ENCODE results near the gene SSBP4.

The SSBP4 gene

GRCh38 chr19:18438331-18439024 is 19.3 kb downstream of the SSBP4 start:
- Mint-ChIP-seq H3K4me3 (no peak overlapping the region), H3K4me1 (ENCODE audit: low read depth) (peaks cover 36% of the 10 kb centered on the region), H3K27me3 (no peaks in the 10 kb centered on the region), H3K27ac (no peak overlapping the region), H3K36me3 (ENCODE audit: low read depth) (peaks cover 30% of the 10 kb centered on the region), H3K9me3 (peaks cover 2% of the 10 kb centered on the region)
- DNase-seq, result no peak

DNA sequence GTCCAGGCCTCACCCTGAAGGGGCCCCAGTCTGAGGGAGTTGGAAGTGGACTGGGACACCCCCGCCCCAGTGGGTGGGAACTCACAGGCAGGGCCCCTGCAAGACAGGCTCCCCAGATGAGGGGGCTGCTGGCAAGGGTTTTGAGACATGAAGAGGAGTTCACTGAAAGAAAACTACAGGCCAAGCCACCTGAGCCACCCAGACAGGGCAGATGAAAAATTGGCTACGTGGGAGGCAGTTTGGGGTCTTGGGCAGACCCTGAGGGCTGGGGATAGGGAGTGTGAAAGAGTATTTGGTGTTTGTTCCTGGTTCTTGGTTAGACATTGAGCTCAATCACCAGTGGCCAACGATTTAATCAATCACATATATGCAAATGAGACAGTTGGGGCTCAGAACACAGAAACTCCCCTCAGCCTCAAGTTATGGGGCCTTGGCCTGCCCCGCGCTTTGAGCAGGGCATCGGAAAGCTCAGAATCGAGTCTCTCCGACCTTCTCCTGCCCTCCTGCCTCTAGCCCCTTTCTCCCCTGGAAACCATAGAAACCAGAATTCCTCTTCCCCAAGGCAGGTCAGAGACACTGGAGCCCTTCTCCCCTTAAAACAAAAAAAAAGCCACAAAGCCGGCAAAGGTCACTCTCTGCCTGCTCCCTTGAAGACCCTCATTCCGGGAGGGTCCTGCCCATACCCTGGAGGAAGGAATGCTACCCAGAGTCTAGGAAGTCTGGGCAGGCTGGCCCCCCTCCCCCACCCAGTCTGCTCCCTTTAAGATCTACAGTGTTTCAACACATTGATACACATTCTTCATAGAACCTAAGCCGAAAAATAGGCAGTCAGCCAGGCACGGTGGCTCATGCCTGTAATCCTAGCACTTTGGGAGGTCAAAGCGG is 20.1 kb downstream of the SSBP4 start:
- peaks cover 2% of the 10 kb centered on the region for H3K9me3 Mint-ChIP-seq
- H3K36me3 Mint-ChIP-seq (ENCODE audit: low read depth), result peaks cover 35% of the 10 kb centered on the region
- DNase-seq, result no peak
- H3K27ac Mint-ChIP-seq, result peak overlapping the region; percentile 44
- peaks cover 33% of the 10 kb centered on the region for H3K4me1 Mint-ChIP-seq (ENCODE audit: low read depth)
- H3K4me3 Mint-ChIP-seq, result no peak overlapping the region
- no peaks in the 10 kb centered on the region for H3K27me3 Mint-ChIP-seq

- no peaks in the 10 kb centered on the region for H3K27me3 Mint-ChIP-seq
- peaks cover 29% of the 10 kb centered on the region for H3K4me1 Mint-ChIP-seq (ENCODE audit: low read depth)
- no peak overlapping the region for H3K4me3 Mint-ChIP-seq
- H3K27ac Mint-ChIP-seq, result no peak overlapping the region
- H3K36me3 Mint-ChIP-seq (ENCODE audit: low read depth), result peaks cover 34% of the 10 kb centered on the region
- DNase-seq, result no peak
- peaks cover 2% of the 10 kb centered on the region for H3K9me3 Mint-ChIP-seq
Observed at GRCh38 chr19:18439910-18440237, 20.7 kb downstream of the SSBP4 start.

GRCh38 chr19:18440415-18440877 is 21.2 kb downstream of the SSBP4 start:
- no peak for DNase-seq
- Mint-ChIP-seq H3K4me1 (ENCODE audit: low read depth) (peaks cover 29% of the 10 kb centered on the region), H3K27ac (peak overlapping the region; percentile 50), H3K27me3 (no peaks in the 10 kb centered on the region), H3K4me3 (no peak overlapping the region), H3K9me3 (peaks cover 2% of the 10 kb centered on the region), H3K36me3 (ENCODE audit: low read depth) (peaks cover 34% of the 10 kb centered on the region)

- no peak for DNase-seq
- H3K27ac Mint-ChIP-seq, result peak overlapping the region; percentile 76
- peaks cover 26% of the 10 kb centered on the region for H3K4me1 Mint-ChIP-seq (ENCODE audit: low read depth)
- peaks cover 2% of the 10 kb centered on the region for H3K9me3 Mint-ChIP-seq
- H3K27me3 Mint-ChIP-seq, result no peaks in the 10 kb centered on the region
- H3K4me3 Mint-ChIP-seq, result no peak overlapping the region
- H3K36me3 Mint-ChIP-seq (ENCODE audit: low read depth), result peaks cover 35% of the 10 kb centered on the region
Observed at GRCh38 chr19:18440936-18441803, 22.0 kb downstream of the SSBP4 start.

- H3K4me3 Mint-ChIP-seq, result peak overlapping the region; percentile 3
- H3K27me3 Mint-ChIP-seq, result no peaks in the 10 kb centered on the region
- H3K4me1 Mint-ChIP-seq (ENCODE audit: low read depth), result peaks cover 19% of the 10 kb centered on the region
- H3K9me3 Mint-ChIP-seq, result peaks cover 2% of the 10 kb centered on the region
- H3K27ac Mint-ChIP-seq, result peak overlapping the region; percentile 88
- peaks cover 41% of the 10 kb centered on the region for H3K36me3 Mint-ChIP-seq (ENCODE audit: low read depth)
- DNase-seq, result no peak
Observed at GRCh38 chr19:18441804-18442788, 22.9 kb downstream of the SSBP4 start.

- H3K9me3 Mint-ChIP-seq, result peaks cover 2% of the 10 kb centered on the region
- peak overlapping the region; percentile 88 for H3K27ac Mint-ChIP-seq
- DNase-seq, result no peak
- H3K4me3 Mint-ChIP-seq, result no peak overlapping the region
- H3K36me3 Mint-ChIP-seq (ENCODE audit: low read depth), result peaks cover 49% of the 10 kb centered on the region
- H3K27me3 Mint-ChIP-seq, result no peaks in the 10 kb centered on the region
- H3K4me1 Mint-ChIP-seq (ENCODE audit: low read depth), result peaks cover 15% of the 10 kb centered on the region
Observed at GRCh38 chr19:18442941-18443340, 23.7 kb downstream of the SSBP4 start.

- Mint-ChIP-seq H3K4me3 (no peak overlapping the region), H3K9me3 (peaks cover 2% of the 10 kb centered on the region), H3K4me1 (ENCODE audit: low read depth) (peaks cover 15% of the 10 kb centered on the region), H3K36me3 (ENCODE audit: low read depth) (peaks cover 54% of the 10 kb centered on the region), H3K27ac (peak overlapping the region; percentile 44), H3K27me3 (no peaks in the 10 kb centered on the region)
- DNase-seq, result no peak
Observed at GRCh38 chr19:18443406-18443805, 24.2 kb downstream of the SSBP4 start.

DNA sequence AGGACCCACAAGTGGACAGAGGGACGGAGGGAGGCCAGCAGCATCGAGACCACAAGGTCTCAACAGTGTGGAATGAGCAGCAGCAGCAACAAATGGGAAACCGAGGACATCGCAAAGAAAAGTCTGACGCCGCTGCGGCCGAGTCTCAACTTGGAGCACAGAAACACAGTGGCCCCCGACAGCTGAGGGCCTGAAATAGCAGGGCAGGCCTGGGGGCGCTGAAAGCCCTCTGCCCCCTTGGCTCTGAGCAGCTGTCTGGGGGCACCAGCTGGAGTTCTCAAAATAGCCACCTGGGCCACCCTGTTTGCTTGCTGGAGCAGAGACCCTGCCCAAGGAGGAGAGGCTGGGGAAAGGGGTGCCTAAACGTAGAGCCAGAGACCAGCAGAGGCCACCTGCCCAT is 24.6 kb downstream of the SSBP4 start:
- Mint-ChIP-seq H3K9me3 (peaks cover 2% of the 10 kb centered on the region), H3K36me3 (ENCODE audit: low read depth) (peaks cover 58% of the 10 kb centered on the region), H3K4me1 (ENCODE audit: low read depth) (peaks cover 15% of the 10 kb centered on the region), H3K27ac (peak overlapping the region; percentile 44), H3K4me3 (no peak overlapping the region), H3K27me3 (no peaks in the 10 kb centered on the region)
- no peak for DNase-seq

DNA sequence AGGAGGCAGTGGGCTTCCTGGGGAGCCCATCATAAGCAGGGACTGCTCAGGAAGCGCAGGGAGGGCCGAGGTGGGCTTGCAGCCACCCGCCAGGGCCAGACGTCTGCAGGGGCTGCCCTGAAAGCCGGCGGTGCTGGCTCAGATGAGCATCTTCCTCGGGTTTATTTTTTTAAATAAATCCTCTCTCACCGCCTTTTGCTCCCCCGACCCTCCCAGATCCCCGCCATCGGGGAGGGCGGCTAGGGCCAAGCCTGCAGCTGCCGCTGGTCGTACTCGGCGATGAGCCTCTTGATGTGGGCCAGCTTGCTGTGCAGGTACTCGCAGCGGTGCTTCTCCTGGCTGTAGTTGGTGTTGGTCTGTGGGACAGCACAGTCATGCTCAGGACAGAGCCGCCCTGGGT is 25.3 kb downstream of the SSBP4 start:
- Mint-ChIP-seq H3K4me1 (ENCODE audit: low read depth) (peaks cover 15% of the 10 kb centered on the region), H3K4me3 (no peak overlapping the region), H3K9me3 (peaks cover 2% of the 10 kb centered on the region), H3K27me3 (no peaks in the 10 kb centered on the region), H3K36me3 (ENCODE audit: low read depth) (peaks cover 65% of the 10 kb centered on the region), H3K27ac (no peak overlapping the region)
- no peak for DNase-seq

DNA sequence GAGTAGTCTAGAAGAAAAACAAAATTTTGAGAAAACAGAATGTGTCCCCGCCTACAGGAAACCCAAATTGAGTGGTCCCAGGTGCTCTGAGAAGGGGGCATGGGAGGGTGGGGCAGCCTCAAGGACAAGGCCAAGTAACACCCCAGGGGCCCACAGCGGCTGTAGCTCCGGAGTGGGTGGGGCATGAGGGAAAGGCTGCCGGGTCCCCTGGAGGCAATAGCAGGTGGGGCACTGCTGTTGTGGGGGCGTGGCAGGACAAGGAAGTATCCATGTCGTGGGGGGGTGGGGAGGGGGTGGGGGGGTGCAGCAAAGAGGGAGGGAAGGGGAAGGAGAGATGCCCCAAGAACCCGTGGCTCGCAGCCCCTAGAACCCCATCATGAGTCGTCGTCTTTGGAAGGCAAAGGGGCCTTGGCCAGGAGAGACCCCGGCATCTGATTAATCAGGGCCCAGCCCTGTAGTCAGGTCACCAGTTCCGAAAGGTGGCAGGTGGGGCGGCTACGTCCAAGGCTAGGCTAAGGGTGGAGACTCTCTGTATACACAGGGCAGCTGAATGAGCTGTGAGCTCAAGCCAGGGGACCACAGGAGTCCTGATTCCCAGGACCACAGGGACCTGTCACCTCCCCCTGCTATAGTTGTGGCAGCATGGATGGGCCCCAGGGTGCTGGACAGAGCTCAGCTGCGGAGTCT is 26.2 kb downstream of the SSBP4 start:
- DNase-seq, result no peak

DNA sequence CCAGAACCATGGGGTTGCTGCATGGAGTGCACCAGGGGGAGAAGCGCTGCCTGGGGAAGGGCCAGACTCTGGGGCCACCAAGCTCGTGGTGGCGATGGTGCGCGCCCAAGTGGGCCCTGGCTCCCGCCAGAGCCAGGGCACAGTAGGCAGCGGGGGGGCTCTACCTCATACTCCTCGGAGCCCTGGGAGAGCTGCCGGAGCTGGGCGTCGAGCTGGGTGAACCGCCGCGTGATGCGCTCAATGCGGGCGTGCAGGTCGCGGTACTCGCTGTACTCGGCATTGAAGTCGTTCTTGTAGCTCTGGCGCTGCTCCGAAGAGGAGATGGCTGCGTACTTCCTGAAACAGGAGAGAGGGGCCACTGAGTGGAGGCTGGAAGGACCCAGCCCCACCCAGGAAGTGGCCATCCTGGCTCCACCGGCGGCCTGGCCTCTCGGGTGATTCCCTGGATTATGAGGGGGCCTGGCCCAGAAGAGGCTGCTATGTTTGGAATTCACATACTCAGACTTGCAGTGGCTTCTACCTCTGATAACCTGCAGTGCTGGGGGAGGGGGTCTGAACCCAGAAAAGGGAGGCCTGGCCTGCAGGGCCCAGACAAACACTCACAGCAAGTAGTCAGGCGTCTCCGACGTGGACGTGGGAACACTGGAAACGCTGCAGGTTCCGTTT is 27.1 kb downstream of the SSBP4 start:
- Mint-ChIP-seq H3K4me3 (no peak overlapping the region), H3K9me3 (peaks cover 2% of the 10 kb centered on the region), H3K27ac (no peak overlapping the region), H3K4me1 (ENCODE audit: low read depth) (peaks cover 14% of the 10 kb centered on the region), H3K27me3 (no peaks in the 10 kb centered on the region), H3K36me3 (ENCODE audit: low read depth) (peaks cover 80% of the 10 kb centered on the region)
- DNase-seq, result no peak

More for the DNA sequence above, 26.2 kb downstream of the SSBP4 start:
- no peak overlapping the region for H3K27ac Mint-ChIP-seq
- H3K9me3 Mint-ChIP-seq, result peaks cover 2% of the 10 kb centered on the region
- H3K27me3 Mint-ChIP-seq, result no peaks in the 10 kb centered on the region
- H3K4me3 Mint-ChIP-seq, result no peak overlapping the region
- peaks cover 72% of the 10 kb centered on the region for H3K36me3 Mint-ChIP-seq (ENCODE audit: low read depth)
- peaks cover 14% of the 10 kb centered on the region for H3K4me1 Mint-ChIP-seq (ENCODE audit: low read depth)

Data from activated T-cell treated with anti-CD3 and anti-CD28 coated beads, Interleukin-2, amount 50 U/mL, for 24 hours (primary cell).